ENCODE results near the gene BIK. TPM values are rescaled to one million over a fixed set of nuclear protein-coding genes. Genes with fewer than 3 reads are reported as not detected.

BIK gene
- total RNA-seq, 3 donors from 2014 or later: 8.4 to 28.3 (median 20.6) TPM

DNA sequence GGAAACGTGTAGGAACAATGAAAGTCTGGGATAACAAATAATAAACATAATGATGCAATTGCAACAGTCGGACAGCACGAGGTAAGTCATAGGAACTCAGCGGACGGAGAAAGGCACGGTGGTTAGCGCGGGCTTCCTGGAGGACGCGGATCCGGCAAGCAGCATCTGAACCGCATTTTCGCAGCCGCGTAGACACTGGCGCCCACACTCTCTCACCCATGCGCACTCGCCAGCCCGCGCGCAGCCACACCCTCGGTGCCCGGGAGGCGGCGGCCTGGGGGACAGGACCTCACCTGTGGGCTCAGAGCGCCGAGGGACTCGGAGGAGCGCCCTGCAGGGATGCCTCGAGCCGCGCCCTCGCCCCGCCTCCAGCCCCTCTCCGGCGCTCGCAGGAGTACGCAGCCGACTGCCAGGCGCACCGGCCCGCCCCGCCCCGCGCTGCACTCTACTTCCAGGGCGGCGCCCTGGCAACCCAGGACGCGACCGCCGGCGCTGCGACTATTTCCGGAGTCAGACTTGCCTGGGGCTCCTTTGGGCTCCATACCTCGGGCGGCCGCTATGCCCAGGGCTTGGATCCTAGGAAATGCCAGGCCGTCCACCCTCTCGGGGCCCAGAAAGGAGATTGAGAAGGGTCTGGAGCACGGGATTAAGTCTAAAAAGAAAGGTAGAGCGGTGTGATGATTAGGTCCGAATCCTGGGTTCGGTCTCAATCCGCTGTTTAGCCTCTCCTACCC lies 21.4 kb upstream of the BIK start, which contains the start of gene TTLL1:
TSS of gene TTLL1 (minus strand) at position 408 of the 734 bp plus-strand sequence. CDS start 13,805 bp downstream, outside the sequence.
- peak; percentile 93 to 94 (median 93) for DNase-seq
- Histone ChIP-seq H3K36me3 (ENCODE audit: low read depth) (no peaks in the 10 kb centered on the region), H3K9me3 (no peaks in the 10 kb centered on the region), H3K4me3 (peak within 1 kb of the TSS; percentile 33), H3K4me1 (ENCODE audit: low read depth) (peaks cover 9% of the 10 kb centered on the region)
- no peak for TF ChIP-seq CTCF (IDR thresholded peaks at IDR 0.05)
- intact Hi-C loops (cut with DNase I, micrococcal nuclease): no loop called here
- ATAC-seq: peak; percentile 92

- H3K4me1 ChIP-seq (ENCODE audit: low read depth): peaks cover 9% of the 10 kb centered on the region
- DNase-seq (peak in 1 of 3 donors; percentile 43), ATAC-seq (peak; percentile 33)
- H3K4me3 ChIP-seq: no peak overlapping the region
- intact Hi-C loops (cut with DNase I, micrococcal nuclease): no loop called here
- no peak for TF ChIP-seq CTCF (IDR thresholded peaks at IDR 0.05)
- H3K9me3 ChIP-seq: no peaks in the 10 kb centered on the region
- H3K36me3 ChIP-seq (ENCODE audit: low read depth): no peaks in the 10 kb centered on the region
Measured at GRCh38 chr22:43090130-43090789, 20.3 kb upstream of the BIK start.

- no peak for DNase-seq
- peaks cover 6% of the 10 kb centered on the region for H3K9me3 ChIP-seq
- no peak for ATAC-seq
- TF ChIP-seq CTCF (IDR thresholded peaks at IDR 0.05): no peak
- peaks cover 4% of the 10 kb centered on the region for H3K4me1 ChIP-seq (ENCODE audit: low read depth)
- intact Hi-C loops (cut with DNase I, micrococcal nuclease): no loop called here
- H3K4me3 ChIP-seq: no peak overlapping the region
- no peaks in the 10 kb centered on the region for H3K36me3 ChIP-seq (ENCODE audit: low read depth)
Measured at GRCh38 chr22:43092085-43092484, 18.5 kb upstream of the BIK start.

DNA sequence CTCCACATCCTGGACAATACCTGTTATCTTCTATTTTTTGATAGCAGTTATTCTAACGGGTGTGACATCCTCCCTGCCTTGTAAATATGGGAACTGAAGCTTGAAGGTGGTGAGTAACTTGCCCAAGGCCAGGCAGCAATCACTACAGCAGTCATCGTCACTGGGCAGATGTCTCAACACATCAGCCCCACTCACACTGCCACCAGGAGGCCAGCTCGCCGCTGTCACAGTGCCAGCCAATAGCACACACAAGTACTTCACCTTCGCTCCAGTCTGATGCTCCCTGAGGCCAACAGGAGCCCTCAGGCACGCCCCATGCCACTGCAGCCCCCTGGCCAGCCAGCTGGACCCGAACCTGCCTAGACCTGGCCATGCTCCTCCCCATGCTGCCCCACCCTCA lies 16.5 kb upstream of the BIK start:
- DNase-seq (peak; percentile 66 to 75 (median 70)), ATAC-seq (peak; percentile 72)
- intact Hi-C loops (cut with DNase I, micrococcal nuclease): no loop called here
- H3K4me3 ChIP-seq: no peak overlapping the region
- H3K36me3 ChIP-seq (ENCODE audit: low read depth): no peaks in the 10 kb centered on the region
- H3K4me1 ChIP-seq (ENCODE audit: low read depth): no peaks in the 10 kb centered on the region
- no peak for TF ChIP-seq CTCF (IDR thresholded peaks at IDR 0.05)
- peaks cover 6% of the 10 kb centered on the region for H3K9me3 ChIP-seq

GRCh38 chr22:43094551-43094950 lies 16.0 kb upstream of the BIK start:
- H3K4me1 ChIP-seq (ENCODE audit: low read depth): no peaks in the 10 kb centered on the region
- H3K9me3 ChIP-seq: peaks cover 6% of the 10 kb centered on the region
- DNase-seq: no peak
- no peaks in the 10 kb centered on the region for H3K36me3 ChIP-seq (ENCODE audit: low read depth)
- H3K4me3 ChIP-seq: no peak overlapping the region
- TF ChIP-seq CTCF (IDR thresholded peaks at IDR 0.05): no peak
- ATAC-seq: no peak
- intact Hi-C loops (cut with DNase I, micrococcal nuclease): no loop called here

All from mucosa of descending colon (tissue), 3 donors.